GM12891 (cell line): ENCODE results near the gene CHML.

Experiments
- POLR2A ChIP-seq: IDR thresholded peaks from 2 replicates; pipeline ENCODE4 v1.6.1; 2011; ENCODE audit warnings: low read depth, low read length, control low read depth
- POLR2AphosphoS5 ChIP-seq: IDR thresholded peaks from 2 replicates; pipeline ENCODE4 v1.6.1; 2011; ENCODE audit warnings: low read depth, low read length, control low read depth
- TAF1 ChIP-seq: IDR thresholded peaks from 2 replicates; pipeline ENCODE4 v1.6.1; 2011; ENCODE audit warnings: low read depth, low read length, control low read depth

- TF ChIP-seq POLR2A, result no peak
- no peak for TF ChIP-seq POLR2AphosphoS5
- TF ChIP-seq TAF1, result no peak
Measured at GRCh38 chr1:241678536-241678935, 38.4 kb upstream of the CHML start.
